H9 (cell line): Measurements from ENCODE around the gene TOP3B. TPM values are rescaled to one million over a fixed set of nuclear protein-coding genes. Genes with fewer than 3 reads are reported as not detected.

Experiments used
- DNase-seq: peaks from one replicate; pipeline ENCODE4 v3.0.0-alpha.2; 2017
- H2AFZ ChIP-seq: one replicate; pipeline ENCODE4 v1.6.1; 2013; ENCODE audit warnings: mild to moderate bottlenecking, low read length, control low read depth, moderate library complexity
- H2AK5ac ChIP-seq: 2 replicates; pipeline ENCODE4 v1.6.1; 2013; ENCODE audit warnings: low read length, control low read depth, mixed read lengths; ENCODE audit not compliant: insufficient read length
- H2BK120ac ChIP-seq: one replicate; pipeline ENCODE4 v1.6.1; 2013; ENCODE audit warnings: low read depth, mild to moderate bottlenecking, low read length, control low read depth, inconsistent platforms; ENCODE audit not compliant: poor library complexity, severe bottlenecking
- H2BK12ac ChIP-seq: 2 replicates; pipeline ENCODE4 v1.6.1; 2013; ENCODE audit warnings: low read length, control low read depth, mixed read lengths, low read depth; ENCODE audit not compliant: insufficient read length
- H2BK15ac ChIP-seq: 2 replicates; pipeline ENCODE4 v1.6.1; 2013; ENCODE audit warnings: low read depth, low read length, control low read depth
- H2BK20ac ChIP-seq: one replicate; pipeline ENCODE4 v1.6.1; 2013; ENCODE audit warnings: low read depth, mild to moderate bottlenecking, low read length, control low read depth, inconsistent platforms; ENCODE audit not compliant: poor library complexity, severe bottlenecking
- H2BK5ac ChIP-seq: 2 replicates; pipeline ENCODE4 v1.6.1; 2013; ENCODE audit warnings: low read length, control low read depth, mixed read lengths; ENCODE audit not compliant: insufficient read length
- H3K14ac ChIP-seq: 2 replicates; pipeline ENCODE4 v1.6.1; 2013; ENCODE audit warnings: low read length, control low read depth; ENCODE audit not compliant: insufficient read depth
- H3K18ac ChIP-seq: 2 replicates; pipeline ENCODE4 v1.6.1; 2013; ENCODE audit warnings: low read depth, mild to moderate bottlenecking, mixed read lengths, low read length, control low read depth; ENCODE audit not compliant: insufficient read length
- H3K23ac ChIP-seq: 2 replicates; pipeline ENCODE4 v1.6.1; 2013; ENCODE audit warnings: low read length, control low read depth, mixed read lengths, low read depth; ENCODE audit not compliant: insufficient read length
- H3K23me2 ChIP-seq: 2 replicates; pipeline ENCODE4 v1.6.1; 2013; ENCODE audit warnings: low read depth, mild to moderate bottlenecking, mixed read lengths, low read length, control low read depth; ENCODE audit not compliant: insufficient read length, poor library complexity, severe bottlenecking
- H3K27ac ChIP-seq: 2 replicates; pipeline ENCODE4 v1.5.1; 2013; ENCODE audit warnings: low read length, control low read depth, mixed read lengths, low read depth; ENCODE audit not compliant: insufficient read length
- H3K27me3 ChIP-seq: 2 replicates; pipeline ENCODE4 v1.6.1; 2013; ENCODE audit warnings: low read length, control low read depth, inconsistent platforms; ENCODE audit not compliant: insufficient read depth
- H3K4ac ChIP-seq: 2 replicates; pipeline ENCODE4 v1.6.1; 2013; ENCODE audit warnings: low read depth, mild to moderate bottlenecking, control low read depth, inconsistent platforms, low read length, moderate library complexity
- H3K4me1 ChIP-seq: 2 replicates; pipeline ENCODE4 v1.6.1; 2013; ENCODE audit warnings: low read length, control low read depth, inconsistent platforms; ENCODE audit not compliant: insufficient read depth
- H3K4me2 ChIP-seq: 2 replicates; pipeline ENCODE4 v1.6.1; 2013; ENCODE audit warnings: low read length, control low read depth, mixed read lengths; ENCODE audit not compliant: insufficient read length, insufficient read depth
- H3K56ac ChIP-seq: 2 replicates; pipeline ENCODE4 v1.6.1; 2013; ENCODE audit warnings: low read depth, mild to moderate bottlenecking, mixed read lengths, low read length, control low read depth; ENCODE audit not compliant: insufficient read length
- H3K79me1 ChIP-seq: 2 replicates; pipeline ENCODE4 v1.6.1; 2013; ENCODE audit warnings: low read depth, mild to moderate bottlenecking, moderate library complexity, low read length, control low read depth, inconsistent platforms; ENCODE audit not compliant: insufficient read depth, poor library complexity, severe bottlenecking
- H3K79me2 ChIP-seq: 2 replicates; pipeline ENCODE4 v1.6.1; 2013; ENCODE audit warnings: low read length, control low read depth, inconsistent platforms; ENCODE audit not compliant: insufficient read depth
- H3K9ac ChIP-seq: 2 replicates; pipeline ENCODE4 v1.6.1; 2013; ENCODE audit warnings: low read length, control low read depth, mixed read lengths; ENCODE audit not compliant: insufficient read length; ENCODE audit errors: extremely low read depth
- H3K9me3 ChIP-seq: one replicate; pipeline ENCODE4 v1.6.1; 2013; ENCODE audit warnings: low read depth, low read length, inconsistent platforms; ENCODE audit not compliant: control insufficient read depth
- H3T11ph ChIP-seq: one replicate; pipeline ENCODE4 v1.6.1; 2013; ENCODE audit warnings: mild to moderate bottlenecking, low read length, control low read depth, inconsistent platforms
- H4K20me1 ChIP-seq: one replicate; pipeline ENCODE4 v1.6.1; 2013; ENCODE audit not compliant: control insufficient read depth, insufficient read length, insufficient read depth
- H4K5ac ChIP-seq: 2 replicates; pipeline ENCODE4 v1.6.1; 2013; ENCODE audit warnings: low read depth, mild to moderate bottlenecking, mixed read lengths, low read length, control low read depth; ENCODE audit not compliant: insufficient read length
- H4K8ac ChIP-seq: replicated peaks from 2 replicates; pipeline ENCODE4 v1.6.1; 2013; ENCODE audit warnings: low read length, control low read depth, mixed read lengths, low read depth; ENCODE audit not compliant: insufficient read length
- H4K91ac ChIP-seq: 2 replicates; pipeline ENCODE4 v1.6.1; 2013; ENCODE audit warnings: low read depth, mild to moderate bottlenecking, moderate library complexity, mixed read lengths, low read length, control low read depth; ENCODE audit not compliant: insufficient read length
- H3K27ac Mint-ChIP-seq, 3 experiments: 2 replicates in 2 of 3; 3 replicates in 1 of 3; pipeline ENCODE4 v1.8.0; 2020 to 2021; ENCODE audit warnings: mixed read lengths in 3 of 3, mild to moderate bottlenecking in 1 of 3, moderate library complexity in 1 of 3
- H3K27me3 Mint-ChIP-seq: 2 replicates; pipeline ENCODE4 v1.8.0; 2021; ENCODE audit warnings: low read depth, mild to moderate bottlenecking, moderate library complexity, mixed read lengths
- H3K36me3 Mint-ChIP-seq, 3 experiments: 2 replicates in 2 of 3; 3 replicates in 1 of 3; pipeline ENCODE4 v1.8.0; 2020 to 2021; ENCODE audit warnings: low read depth in 3 of 3, mixed read lengths in 3 of 3; ENCODE audit not compliant: insufficient read depth in 1 of 3
- H3K4me1 Mint-ChIP-seq, 2 experiments: 2 replicates each; pipeline ENCODE4 v1.8.0; 2020; ENCODE audit warnings: mixed read lengths in 2 of 2
- H3K4me3 Mint-ChIP-seq, 2 experiments: 2 replicates in 1 of 2; 3 replicates in 1 of 2; pipeline ENCODE4 v1.8.0; 2020 to 2021; ENCODE audit warnings: mild to moderate bottlenecking in 2 of 2, mixed read lengths in 2 of 2, moderate library complexity in 1 of 2
- H3K9me3 Mint-ChIP-seq, 2 experiments: 2 replicates in 1 of 2; 3 replicates in 1 of 2; pipeline ENCODE4 v1.8.0; 2020; ENCODE audit warnings: mild to moderate bottlenecking in 2 of 2, mixed read lengths in 2 of 2, moderate library complexity in 1 of 2
- CTCF ChIP-seq: fragments of 200-600 bp; sonication (generic); conservative IDR thresholded peaks from 3 replicates; pipeline ENCODE4 v1.8.0; 2021; ENCODE audit warnings: antibody characterized with exemption, mild to moderate bottlenecking
- WGBS: extraction: QIAGEN DNeasy Blood & Tissue Kit; methylation state at CpG from one replicate; pipeline ENCODE4 v1.1.7; 2013; ENCODE audit warnings: missing lambda C conversion rate, low lambda C conversion rate, mixed read lengths; ENCODE audit not compliant: insufficient read length; ENCODE audit errors: extremely low coverage; 5-methylcytosine and 5-hydroxymethylcytosine counted together
- total RNA-seq: library from RNA; stranded (reverse); gene quantifications from 2 replicates; pipeline ENCODE4 v1.2.1, GENCODE V29; 2021

TOP3B gene
- total RNA-seq, 1 experiment from 2014 or later: 55.2 TPM

GRCh38 chr22:21921184-21921721, 61.3 kb downstream of the TOP3B start:
- Mint-ChIP-seq H3K4me1 (peaks cover 57 to 72% of the 10 kb centered on the region in 2 experiments), H3K36me3 (peaks cover 2 to 5% (median 2%) of the 10 kb centered on the region in 3 experiments; a peak in 2 of 7 replicates), H3K4me3 (peak overlapping the region in 1 of 2 experiments; percentile 42; a peak in 1 of 5 replicates), H3K9me3 (no peaks in the 10 kb centered on the region), H3K27ac (peak overlapping the region; percentile 55 to 99 (median 93)), H3K27me3 (no peaks in the 10 kb centered on the region)
- Histone ChIP-seq H2AK5ac (no peak overlapping the region), H2BK12ac (no peak overlapping the region), H4K8ac (no peak overlapping the region), H3K4me1 (peaks cover 12% of the 10 kb centered on the region; the same call in 1 of the 2 replicates), H2BK20ac (no peak overlapping the region), H3K14ac (no peak overlapping the region), H3K9ac (no peak overlapping the region), H3K18ac (peak overlapping the region; percentile 45), H2BK15ac (no peak overlapping the region), H3K56ac (no peak overlapping the region), H2BK5ac (no peak overlapping the region), H3K4ac (no peak overlapping the region), H3K9me3 (no peaks in the 10 kb centered on the region), H2AFZ (no peak overlapping the region), H4K5ac (no peak overlapping the region), H3K79me2 (no peaks in the 10 kb centered on the region), H3K23me2 (no peaks in the 10 kb centered on the region), H3K4me2 (no peak overlapping the region), H3K79me1 (no peaks in the 10 kb centered on the region), H2BK120ac (no peak overlapping the region), H3K27ac (peak overlapping the region; percentile 24), H4K91ac (no peak overlapping the region), H3T11ph (no peak overlapping the region), H4K20me1 (no peaks in the 10 kb centered on the region), H3K23ac (no peak overlapping the region), H3K27me3 (no peaks in the 10 kb centered on the region)
- no peak for TF ChIP-seq CTCF
- no CpG with 5 or more reads among the region's 13 CpGs for WGBS
- peak; percentile 60 for DNase-seq
